Iris pigment epithelial cell (primary cell): ENCODE data around the gene PGAM2.

Experiments used
- DNase-seq: peaks from one replicate; pipeline ENCODE4 v3.0.0-alpha.2; 2011; ENCODE audit warnings: low read depth

PGAM2 gene

GRCh38 chr7:44083796-44084195 is 18.4 kb upstream of the PGAM2 start:
- DNase-seq: no peak

- DNase-seq: peak; percentile 99
These were observed 17.3 kb upstream of the PGAM2 start for GRCh38 chr7:44082541-44083207.

- no peak for DNase-seq
These were observed 15.9 kb upstream of the PGAM2 start for GRCh38 chr7:44081266-44081748.

- no peak for DNase-seq
These were observed 15.4 kb upstream of the PGAM2 start for GRCh38 chr7:44080686-44081265.

GRCh38 chr7:44080118-44080517 is 14.8 kb upstream of the PGAM2 start:
- DNase-seq: no peak

GRCh38 chr7:44079331-44080021 is 14.1 kb upstream of the PGAM2 start:
- DNase-seq: no peak

- DNase-seq: no peak
These were observed 13.2 kb upstream of the PGAM2 start for GRCh38 chr7:44078521-44078920.

GRCh38 chr7:44077681-44078091 is 12.3 kb upstream of the PGAM2 start:
- no peak for DNase-seq

- no peak for DNase-seq
These were observed 11.7 kb upstream of the PGAM2 start for GRCh38 chr7:44077061-44077460.

GRCh38 chr7:44076101-44076895 is 10.9 kb upstream of the PGAM2 start:
- DNase-seq: no peak

GRCh38 chr7:44075296-44076075 is 10.1 kb upstream of the PGAM2 start:
- DNase-seq: no peak

- DNase-seq: no peak
These were observed 9.0 kb upstream of the PGAM2 start for GRCh38 chr7:44074349-44074695.

- peak; percentile 79 for DNase-seq
These were observed 8.4 kb upstream of the PGAM2 start for GRCh38 chr7:44073664-44074348.

- DNase-seq: peak; percentile 85
These were observed 7.2 kb upstream of the PGAM2 start for GRCh38 chr7:44072364-44073231.

GRCh38 chr7:44071726-44072363 is 6.5 kb upstream of the PGAM2 start:
- DNase-seq: no peak

GRCh38 chr7:44068054-44068453 is 2.7 kb upstream of the PGAM2 start:
- no peak for DNase-seq

- DNase-seq: no peak
These were observed 1.9 kb upstream of the PGAM2 start for GRCh38 chr7:44067064-44067951.

- DNase-seq: no peak
These were observed 1.2 kb upstream of the PGAM2 start for GRCh38 chr7:44066494-44067063.
